Measurements from ENCODE around the gene SEL1L3.
"Not testable (repeated sequence)": the region's sequence is repeated elsewhere in the genome, so short reads cannot be mapped to it uniquely, and the experiment has no call there.

SEL1L3 gene

DNA sequence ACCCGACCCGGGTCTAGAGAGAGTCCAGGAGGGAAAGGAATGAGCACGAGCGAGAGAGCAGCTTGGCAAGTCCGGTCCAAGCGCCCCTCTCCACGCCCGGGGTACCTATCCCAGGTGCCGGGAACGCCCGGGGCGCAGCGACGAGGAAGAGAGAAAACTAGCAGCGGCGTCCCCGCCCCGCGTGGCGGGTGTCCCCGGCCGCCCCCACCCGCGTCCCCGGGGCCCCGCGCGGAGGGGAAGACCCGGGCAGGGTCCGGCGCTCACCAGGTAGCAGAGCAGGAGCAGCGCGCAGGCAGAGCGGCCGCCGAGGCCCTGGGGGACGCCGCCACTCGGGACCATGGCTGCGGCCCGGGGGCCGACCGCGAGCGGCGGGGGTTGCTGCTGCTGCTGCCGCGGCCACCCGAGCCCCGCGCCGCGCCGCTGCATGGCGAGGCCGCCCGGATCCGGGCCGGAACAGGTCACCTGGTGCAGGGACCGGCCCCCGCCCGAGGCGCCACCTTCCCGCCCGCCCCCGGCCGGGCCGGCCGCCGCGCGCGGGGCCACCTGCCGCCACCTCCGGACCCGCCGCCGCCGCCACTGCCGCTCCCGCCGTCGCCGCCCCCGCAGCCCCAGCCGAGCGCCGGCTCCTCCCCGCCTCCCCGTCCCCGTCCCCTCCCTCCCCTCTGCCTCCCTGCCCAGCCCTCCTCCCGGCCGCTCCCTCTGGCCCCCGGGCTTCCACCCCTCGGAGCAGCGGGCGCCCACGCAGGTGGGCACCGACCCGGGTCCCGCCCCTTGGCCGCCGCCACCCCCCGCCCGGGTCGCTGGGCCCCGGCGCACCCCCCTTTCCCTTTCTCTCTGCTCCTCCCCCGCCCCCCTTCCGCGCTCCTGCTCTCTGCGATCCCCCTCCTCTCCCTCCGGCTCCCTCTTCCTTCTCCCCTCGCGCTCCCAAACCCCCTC is at the start of gene SEL1L3:
TSS of gene SEL1L3 (minus strand) at position 578 of the 936 bp plus-strand sequence. CDS start at position 426, 152 bp downstream.
- peak; percentile 54 for DNase-seq (ENCODE audit: low read depth)

DNA sequence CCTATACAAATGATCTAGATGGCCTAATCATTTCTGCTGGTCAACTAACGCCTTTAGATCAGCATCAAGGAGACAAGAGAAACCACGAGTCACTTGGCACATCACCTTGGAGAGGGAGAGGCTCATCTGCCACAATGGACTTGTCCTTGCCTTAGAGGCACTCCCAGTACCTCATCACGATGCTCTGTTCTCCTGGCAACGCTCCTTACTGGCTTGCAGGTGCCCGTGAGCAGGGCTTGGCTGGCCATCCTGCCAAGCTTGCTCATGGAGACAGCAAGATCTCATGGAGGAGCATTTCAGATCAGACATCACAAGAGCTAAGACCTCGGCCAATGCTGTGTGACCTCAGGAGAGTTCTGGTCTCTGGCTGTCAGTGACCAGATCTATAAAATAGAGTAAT is 48.6 kb upstream of the SEL1L3 start:
- no peak for DNase-seq (ENCODE audit: low read depth)

DNA sequence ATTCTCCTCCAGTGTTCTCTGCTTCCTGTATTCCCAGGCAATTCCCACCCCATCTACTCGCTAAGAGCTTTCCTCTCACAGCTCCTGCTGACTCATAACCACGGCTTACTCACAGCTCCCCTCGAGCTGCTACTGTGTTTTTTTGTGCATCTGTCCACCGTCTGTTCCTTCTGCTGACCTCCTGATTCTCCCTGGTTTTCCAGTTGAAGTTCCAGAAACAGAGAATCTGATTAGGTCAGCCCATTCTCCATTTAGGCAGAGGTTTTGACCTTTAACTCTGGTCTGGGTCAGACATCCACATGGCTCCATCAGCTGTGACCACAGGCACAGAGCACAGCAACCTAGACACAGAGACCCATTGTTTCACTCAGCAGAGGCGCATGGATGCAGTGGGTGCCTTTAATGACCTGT is 45.7 kb upstream of the SEL1L3 start:
- DNase-seq (ENCODE audit: low read depth): no peak

DNA sequence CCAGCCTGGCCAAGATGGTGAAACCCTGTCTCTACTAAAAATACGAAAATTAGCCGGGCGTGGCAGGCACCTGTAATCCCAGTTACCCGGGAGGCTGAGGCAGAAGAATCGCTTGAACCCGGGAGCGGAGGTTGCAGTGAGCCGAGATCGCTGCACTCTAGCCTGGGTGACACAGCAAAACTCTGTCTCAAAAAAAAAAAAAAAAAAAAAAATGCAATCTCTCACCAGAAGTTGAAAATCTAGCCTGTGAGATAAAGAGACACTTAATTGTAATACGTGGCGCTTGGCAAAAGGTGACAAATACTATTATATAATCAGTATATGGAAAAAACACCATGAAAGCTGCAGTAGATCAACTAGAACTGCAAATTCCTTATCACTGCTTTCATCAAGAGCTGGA is 43.3 kb upstream of the SEL1L3 start:
- not testable (repeated sequence) for DNase-seq (ENCODE audit: low read depth)

DNA sequence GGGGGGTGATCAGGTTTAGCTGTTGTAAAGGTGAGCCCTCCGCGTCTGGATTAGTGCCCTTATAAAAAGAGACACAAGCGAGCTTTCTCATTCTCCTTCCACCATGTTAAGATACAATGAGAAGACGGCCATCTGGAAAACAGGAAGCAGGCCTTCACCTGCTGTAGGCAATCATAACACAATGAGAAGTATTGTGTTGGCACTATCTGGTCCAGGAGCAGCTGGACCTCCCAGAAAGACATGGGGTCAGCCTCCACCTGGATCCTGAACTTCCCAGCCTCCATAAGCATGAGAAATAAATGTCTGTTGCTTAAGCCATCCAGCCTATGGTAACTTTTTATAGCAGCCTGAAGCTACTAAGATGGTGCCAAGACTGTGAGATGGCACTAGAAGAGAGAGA is 42.6 kb upstream of the SEL1L3 start:
- DNase-seq (ENCODE audit: low read depth): no peak

DNA sequence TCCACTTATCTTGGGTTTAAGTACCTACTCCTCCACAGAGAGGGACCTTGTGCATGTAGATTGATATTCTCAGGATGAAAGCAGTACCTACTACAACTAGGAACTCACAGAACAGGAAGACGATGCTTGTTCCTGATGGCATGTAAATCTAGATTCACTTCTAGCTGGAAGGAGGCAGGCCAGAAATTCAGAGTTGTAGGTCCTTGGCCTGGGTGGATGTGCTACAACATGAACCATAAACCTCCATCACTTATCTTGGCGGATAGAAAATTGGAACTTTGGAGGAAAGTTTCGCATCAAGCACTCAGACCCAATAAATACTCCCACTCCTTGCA is 41.9 kb upstream of the SEL1L3 start:
- DNase-seq (ENCODE audit: low read depth): no peak

DNA sequence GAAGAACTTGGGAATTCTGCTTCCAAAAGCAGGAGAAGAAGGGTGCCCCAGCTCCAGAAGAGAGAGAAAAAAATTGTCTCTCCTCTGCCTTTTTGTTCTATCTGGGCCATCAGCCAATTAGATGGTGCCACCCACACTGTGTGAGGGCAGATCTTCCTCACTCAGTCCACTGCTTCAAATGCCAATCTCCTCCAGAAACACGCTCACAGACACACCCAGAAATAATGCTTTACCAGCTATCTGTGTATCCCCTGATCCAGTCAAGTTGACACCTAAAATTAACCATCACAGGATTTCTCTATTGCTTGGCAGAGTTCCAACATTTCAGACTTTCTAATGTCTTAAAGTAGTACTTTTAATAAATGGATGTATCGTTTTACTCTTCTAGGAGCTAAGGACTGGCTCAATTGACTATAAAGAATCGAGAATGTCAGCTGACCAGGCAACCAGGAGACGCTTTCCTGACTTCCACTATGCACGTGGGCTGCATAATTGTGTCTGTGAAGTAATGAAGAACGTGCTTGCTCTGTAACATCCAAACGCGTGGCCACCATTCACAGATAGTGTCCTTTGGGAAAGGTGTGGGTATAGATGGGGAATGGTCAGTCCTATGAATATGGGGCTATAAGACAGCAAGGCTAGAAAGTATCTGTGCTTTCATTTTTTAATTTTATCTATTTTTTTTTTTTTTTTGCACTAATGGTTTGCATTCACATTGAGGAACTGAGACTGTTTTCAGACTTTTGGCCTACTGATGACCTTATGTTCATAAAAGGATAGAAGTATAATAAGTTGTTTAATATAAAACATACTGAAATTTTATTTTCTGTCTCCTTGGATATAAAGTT is 41.3 kb upstream of the SEL1L3 start:
- DNase-seq (ENCODE audit: low read depth): no peak

DNA sequence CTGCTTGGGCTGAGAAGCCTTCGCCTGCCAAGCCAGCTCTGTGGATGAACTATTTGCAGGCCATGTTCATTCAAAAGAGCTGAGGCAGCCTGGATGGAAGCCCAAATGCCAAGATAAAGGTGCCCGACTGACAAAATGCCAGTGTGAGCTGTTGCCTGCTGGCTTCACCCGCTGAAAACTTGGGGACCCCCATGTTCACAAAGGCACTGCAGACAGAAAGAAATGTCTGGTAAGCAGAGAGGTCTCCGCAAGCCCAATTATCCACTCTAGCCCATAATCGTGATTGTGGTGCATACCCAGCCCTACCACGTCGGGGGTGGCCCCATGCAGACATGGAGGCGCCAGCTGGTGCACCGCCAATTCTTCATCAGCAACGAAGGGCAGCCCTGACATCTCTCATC is 38.2 kb upstream of the SEL1L3 start:
- no peak for DNase-seq (ENCODE audit: low read depth)

DNA sequence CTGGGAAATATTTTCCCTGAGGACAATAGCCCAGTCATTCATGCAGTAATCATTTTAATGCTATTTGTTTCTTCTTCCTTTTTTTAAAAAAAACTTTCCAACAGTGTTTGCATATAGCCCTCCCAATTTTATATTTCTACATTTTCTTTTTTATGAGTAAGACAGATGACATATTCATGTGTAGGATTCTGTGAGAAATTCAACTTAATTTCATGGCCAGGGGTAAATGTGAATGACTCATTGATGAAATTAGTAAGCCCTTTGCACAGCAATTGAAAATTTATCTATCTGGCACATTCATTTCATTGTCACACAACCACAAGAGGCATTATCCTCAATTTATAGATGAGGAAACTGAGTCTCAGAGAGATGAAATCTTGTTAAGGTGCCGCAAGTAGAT is 37.5 kb upstream of the SEL1L3 start:
- no peak for DNase-seq (ENCODE audit: low read depth)

DNA sequence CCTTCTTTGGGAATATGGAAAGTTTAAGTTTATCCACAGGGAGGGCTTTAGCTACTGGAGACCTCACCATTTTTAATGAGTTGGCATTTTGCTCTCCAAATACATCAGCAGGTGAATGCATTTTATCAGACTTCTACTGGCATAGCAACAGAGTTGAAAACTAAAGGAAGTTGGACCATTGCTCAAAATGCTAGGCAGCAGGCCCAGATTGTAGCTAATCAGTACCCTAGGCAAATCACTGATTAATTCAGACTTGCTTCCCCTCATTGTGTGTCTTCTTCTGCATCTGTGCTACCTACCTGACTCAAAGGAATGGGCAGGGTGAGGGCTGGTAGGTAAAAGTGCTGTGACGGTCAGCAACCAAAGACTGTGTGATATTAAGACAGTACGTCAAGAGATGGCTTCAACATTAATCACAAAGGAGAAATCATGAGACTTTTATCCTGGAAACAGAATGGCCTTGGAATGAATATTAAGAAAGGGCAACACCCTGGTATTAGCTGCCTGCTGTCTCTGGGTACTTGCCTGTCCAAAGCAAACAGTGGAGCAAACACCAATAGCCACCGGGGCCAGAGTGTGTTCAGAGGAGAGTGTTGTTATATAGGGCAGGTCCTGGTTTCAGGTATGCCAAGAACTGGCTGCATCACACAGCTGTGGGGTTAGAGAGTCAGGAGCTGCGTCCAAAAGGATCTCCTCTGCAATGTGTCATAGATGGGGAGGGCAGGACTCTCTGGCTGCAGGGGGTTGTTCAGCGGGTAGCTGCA is 34.2 kb upstream of the SEL1L3 start:
- no peak for DNase-seq (ENCODE audit: low read depth)

DNA sequence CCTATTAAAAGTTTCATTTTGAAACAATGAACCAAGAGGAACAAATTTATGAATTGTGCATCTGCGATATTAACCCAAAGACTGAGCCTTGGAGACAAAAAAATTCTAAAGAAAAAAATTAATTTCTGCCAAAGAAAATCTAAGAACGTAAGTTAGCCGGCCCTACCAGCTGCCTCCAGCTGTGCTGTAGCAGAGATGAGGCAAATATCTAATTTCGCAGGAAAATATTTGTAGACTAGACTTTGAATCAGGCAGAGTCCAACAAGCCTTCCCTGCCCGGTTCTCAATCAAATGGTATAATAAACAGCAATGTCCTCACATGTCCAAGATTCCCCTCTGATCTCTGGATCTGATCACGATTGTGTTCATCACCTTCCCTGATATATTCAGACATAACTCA is 30.0 kb upstream of the SEL1L3 start:
- no peak for DNase-seq (ENCODE audit: low read depth)

DNA sequence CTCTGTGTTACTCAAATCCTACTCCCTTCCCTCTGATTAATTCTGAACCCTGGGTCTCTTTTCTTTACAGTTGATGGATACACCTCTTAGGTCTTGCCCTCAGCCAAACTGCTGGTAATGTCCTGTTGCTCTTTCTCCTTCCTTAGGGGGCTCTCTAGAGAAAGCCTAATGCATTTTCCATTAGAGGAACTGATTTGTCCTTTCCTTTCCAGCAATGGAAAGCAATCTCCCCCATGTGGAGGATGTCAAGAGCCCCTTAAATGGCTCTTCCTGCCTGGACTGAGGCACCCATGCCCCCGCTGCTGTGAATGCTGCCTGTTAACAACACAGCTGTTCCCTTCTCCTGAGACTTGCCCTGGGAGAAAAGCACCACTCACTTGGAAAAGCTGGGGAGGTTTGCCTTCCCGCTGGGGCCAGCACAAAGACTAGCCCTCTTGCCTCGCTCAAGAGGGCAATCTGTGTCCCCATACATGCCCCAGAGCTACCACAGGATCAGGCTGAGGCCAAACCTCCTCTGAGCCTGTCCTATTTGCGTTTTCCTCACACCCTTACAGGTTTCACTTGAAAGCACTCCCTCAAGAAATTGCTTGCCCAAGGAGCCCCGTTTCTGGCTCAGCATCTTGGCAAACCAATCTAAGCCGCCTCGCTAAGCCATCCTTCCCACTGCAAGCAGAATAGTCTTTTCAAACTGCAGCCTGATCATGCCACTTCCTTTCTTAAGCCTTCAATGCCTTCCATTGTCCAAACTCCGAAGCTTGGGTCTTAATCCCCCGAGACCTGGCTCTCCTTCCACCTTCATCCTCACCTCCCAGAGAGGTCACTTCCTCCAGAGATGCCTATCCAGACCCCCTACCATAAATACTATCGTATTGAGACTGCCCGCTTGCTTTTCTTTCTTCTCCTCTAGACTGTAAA is 28.0 kb upstream of the SEL1L3 start:
- no peak for DNase-seq (ENCODE audit: low read depth)

DNA sequence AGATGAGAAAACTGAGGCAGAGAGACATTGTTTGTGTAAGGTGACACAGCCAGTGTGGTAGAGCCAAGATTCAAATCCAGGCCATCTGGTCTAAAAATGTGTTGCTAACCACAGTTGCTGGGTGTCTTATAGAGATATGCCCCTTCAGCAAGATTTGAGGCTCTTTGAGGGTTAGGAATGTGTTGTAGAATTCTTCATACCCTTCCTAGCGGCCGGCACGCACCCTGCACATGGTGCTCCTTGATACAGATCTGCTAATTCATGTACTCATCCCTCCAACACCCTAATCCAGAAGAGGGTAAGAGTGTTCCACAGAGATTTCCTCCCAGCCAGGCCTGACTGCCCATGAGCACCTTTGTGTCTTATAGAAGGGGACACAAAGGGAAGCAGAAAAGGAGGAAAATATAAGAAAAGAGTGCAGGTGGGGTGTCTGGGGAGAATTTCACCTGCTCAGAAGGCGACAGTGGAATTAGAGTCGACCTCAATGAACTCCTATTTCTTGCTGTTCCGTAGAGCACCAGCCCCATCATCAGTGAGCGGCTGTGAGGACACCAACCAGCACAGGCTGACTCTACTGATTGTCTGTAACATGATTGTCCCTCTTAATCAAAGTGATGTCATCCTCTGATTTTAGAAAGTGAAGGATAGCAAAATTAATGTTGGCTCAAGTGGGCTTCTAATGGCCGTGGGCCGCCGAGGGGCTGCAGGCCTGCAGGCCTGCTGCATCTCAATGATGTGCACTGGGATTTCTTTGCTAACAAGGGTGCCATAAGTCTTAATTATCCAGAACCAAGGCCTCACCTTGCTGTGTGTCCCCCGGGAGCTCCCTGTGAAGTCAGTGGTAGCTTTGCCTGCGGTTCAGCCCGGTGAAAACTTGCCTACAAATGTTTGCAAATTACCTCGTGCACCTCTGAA is 27.1 kb upstream of the SEL1L3 start:
- DNase-seq (ENCODE audit: low read depth): no peak

DNA sequence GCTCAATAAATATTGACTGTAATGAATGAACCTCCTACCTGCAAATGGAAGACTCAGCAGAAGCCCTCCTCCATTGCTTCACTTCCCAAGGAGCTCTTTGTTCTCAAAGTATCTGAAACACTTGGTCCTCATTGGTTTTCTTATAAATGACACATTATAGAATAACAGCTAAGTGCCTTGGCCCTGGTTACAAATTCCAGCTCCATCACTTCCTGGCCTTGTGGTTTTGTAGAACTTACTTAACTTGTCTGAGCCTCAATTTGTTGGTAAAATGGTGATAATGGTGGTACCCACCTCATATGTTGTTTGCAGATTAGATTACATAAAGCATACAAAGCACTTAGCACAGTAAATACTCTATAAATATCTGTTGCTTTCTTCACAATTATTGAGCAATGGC is 26.0 kb upstream of the SEL1L3 start:
- DNase-seq (ENCODE audit: low read depth): no peak

DNA sequence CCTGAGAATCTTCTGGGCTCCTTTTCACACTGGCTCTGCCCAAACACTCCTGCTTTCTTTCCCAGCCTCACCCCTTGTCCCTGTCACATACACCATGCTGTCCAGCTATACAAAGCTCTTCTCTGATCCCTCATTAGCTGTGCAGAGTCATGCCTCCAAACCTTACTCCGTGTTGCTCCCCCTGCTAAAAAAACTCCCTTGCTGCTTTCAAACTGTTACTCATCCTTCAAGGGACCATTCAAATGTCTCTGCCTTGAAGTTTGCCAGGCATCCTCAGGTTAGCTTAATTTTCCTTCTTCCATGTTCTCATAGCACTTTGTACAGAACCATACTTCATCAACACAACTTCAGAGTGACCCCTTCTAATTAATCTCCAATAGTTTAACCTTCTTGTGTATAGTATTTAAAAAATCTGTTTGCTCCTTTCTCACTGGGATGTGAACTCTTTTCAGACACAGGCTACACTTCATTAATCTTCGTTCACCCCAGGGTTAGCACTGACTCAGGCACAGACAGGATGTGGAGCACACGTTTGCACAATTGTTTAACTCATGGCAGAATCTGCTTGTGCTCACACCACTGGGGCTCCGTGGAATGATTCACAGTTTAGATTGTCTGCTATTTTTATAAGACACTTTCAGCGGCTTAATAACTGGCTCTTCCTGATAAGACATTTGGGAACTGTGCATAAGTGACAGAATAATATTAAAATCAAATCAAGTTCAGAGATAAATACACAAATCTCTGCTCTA is 21.4 kb upstream of the SEL1L3 start:
- no peak for DNase-seq (ENCODE audit: low read depth)

DNA sequence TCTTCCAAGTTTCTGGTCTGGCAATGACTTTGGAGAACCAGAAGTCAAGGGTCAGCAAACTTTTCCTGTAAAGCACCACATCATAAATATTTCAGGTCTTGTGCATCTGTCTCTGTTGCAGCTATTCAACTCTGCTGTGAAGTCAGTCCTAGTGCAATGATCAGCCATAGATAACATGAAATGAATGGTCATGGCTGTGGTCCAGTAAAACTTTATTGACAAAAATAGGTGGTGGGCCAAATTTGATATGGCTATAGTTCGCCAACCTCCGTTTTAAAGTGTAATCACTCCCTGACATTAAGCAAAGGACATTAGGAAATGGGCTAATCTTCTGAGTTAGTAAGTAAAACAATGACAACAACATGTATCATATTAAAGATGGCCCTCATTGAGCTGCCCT is 20.8 kb upstream of the SEL1L3 start:
- DNase-seq (ENCODE audit: low read depth): no peak

DNA sequence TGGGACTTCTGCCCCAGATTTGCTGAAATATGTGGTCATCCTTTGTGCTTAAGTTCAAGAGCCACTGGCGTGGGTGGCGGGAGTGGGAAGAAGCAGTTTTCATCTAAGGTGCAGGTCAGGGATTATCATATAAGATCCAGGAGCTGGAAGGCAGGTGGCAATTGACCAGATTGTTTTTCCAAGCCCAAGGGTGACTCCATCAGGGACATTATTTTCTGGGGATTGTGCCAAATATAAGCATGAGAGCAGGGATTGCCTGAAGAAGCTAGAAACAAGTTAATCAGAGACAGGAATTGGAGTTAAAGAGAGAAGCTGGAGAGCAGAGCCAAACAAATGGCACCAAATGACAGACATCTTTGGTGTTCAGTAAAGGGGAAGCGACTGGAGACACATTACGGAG is 19.4 kb upstream of the SEL1L3 start:
- DNase-seq (ENCODE audit: low read depth): no peak

DNA sequence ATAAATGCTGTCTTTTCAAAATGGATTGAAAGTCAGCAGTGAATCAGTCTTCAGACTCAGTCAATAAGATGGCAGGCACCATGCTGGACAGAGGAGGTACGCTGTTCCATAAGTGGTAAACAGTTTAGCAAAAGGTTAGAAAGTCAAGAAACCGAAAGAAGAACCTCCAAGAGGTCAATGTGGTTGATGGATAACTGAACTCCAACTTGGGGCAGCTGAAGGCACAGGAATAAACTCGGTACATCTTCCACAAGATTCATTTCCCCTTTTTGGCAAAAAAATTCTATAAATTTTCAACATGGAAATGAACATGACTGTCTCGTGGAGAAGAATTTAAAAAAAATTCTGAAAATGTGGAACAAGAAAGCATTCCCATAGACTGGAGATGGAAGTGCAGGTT is 18.4 kb upstream of the SEL1L3 start:
- no peak for DNase-seq (ENCODE audit: low read depth)

DNA sequence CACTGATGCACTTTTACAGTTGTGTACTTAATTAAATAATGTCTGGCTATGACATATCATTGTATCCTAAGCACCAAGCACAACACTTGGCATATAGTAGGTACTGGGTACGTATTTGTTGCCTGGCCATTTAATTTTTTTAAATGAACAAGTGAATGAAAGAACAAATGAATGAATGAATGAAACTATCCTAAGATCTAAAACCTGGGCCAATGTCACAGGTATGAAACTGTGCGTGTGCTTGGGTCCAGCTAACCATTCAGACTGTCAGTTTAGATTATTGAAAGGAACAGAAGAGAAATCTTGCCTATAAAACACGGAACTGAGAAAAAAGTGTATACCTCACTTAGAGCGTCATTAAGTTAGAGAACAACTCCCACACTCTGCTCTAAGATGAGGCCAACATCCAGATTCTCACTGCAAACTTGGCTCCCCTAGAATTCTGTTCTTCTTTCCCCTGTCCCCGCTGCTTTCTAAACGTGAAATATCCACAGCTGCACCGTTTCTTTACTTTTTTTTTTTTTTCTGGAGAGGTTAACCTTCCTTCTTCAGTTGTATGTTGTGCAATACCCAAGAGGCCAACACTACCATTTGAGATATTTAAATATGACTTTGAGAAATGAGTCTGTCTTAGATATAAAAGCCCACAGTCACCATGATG is 17.3 kb upstream of the SEL1L3 start:
- no peak for DNase-seq (ENCODE audit: low read depth)
